GM10847 (cell line): ENCODE measurements around the gene CISD1.

Experiments used
- POLR2A ChIP-seq: IDR thresholded peaks from 2 replicates; pipeline ENCODE4 v1.6.1; 2011; ENCODE audit not compliant: insufficient read length; ENCODE audit errors: extremely low read depth

Gene CISD1

GRCh38 chr10:58334817-58335305, 65.9 kb downstream of the CISD1 start, which contains the start of gene UBE2D1:
Gene UBE2D1, plus strand, starts transcription at chr10:58335006. Its CDS starts 196 bp downstream, at chr10:58335202.
- peak; percentile 96 for TF ChIP-seq POLR2A

DNA sequence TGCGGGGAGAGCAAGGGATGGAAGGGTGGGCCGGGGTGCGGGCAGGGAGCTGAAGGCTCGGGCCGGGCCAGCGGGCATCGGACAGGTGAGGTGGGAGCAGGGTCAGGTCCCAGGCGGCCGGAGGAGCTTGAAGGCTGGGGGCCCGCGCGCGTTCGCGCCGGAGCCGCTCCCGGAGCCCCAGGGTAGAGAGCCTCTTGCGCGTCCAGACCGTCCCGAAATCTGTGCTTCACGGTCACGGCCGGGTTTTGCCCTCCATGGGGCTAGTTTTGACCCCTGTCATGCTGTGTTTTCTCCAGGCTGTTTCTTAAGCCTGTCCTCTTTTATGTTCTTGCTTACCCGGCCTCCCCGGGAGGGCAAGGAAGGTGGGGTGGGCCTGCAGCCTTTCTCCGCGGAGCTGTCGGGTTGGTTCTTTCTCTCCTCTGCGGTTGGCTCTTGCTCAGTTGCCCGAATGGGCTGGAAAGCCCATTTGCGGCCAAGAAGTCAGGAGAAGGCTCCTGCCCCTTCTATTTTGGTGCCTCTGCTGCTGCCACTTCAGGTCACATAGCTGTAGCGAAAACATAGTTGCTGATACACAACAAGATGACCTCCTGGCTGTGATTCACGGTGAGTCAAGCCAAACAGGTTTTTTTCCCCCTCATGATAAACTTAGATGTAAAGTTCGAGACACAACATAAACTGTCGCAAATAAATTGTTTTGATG, 66.5 kb downstream of the CISD1 start:
- TF ChIP-seq POLR2A = no peak

GRCh38 chr10:58336242-58336641, 67.3 kb downstream of the CISD1 start:
- no peak for TF ChIP-seq POLR2A
